ENCODE data around the gene LILRA5. TPM values are rescaled to one million over a fixed set of nuclear protein-coding genes. Genes with fewer than 3 reads are reported as not detected.
"Not testable (repeated sequence)": the region's sequence is repeated elsewhere in the genome, so short reads cannot be mapped to it uniquely, and the experiment has no call there.

The LILRA5 gene
- total RNA-seq, 1 experiment from 2014 or later, result not detected

DNA sequence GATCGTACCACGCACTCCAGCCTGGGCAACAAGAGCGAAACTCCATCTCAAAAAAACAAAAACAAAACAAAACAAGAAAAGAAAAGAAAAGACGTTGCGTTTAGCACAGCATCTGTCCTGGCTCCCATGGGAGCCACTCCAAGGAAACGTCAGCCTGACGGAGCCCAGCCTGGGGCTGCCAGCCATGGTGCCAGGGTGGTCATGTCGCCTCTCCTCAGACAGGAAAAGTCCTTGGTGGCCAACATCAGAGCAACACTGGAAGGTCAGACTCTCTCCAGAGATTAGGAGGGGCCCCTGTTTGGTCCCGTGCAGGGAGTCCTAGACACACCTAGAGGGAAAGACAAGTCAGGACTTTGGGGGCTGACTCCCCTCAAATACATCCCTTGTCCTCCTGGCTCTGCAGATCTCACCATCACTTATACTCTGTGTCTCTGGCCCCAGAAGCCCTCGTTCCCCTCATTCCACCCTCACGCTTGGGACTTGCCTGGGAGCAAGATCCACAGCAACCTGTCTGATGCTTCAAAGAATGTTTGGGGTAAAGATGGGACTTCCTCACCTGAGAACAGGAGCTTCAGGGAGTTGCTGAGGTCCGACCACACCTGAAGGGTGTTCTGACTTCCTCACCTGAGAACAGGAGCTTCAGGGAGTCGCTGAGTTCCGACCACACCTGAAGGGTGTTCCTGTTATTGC lies 16.7 kb upstream of the LILRA5 start:
- Histone ChIP-seq H4K20me1 (ENCODE audit: low read length) (no peaks in the 10 kb centered on the region), H3K9ac (ENCODE audit: low read length) (no peak overlapping the region), H3K4me2 (ENCODE audit: low read length) (no peak overlapping the region), H3K27ac (ENCODE audit: low read length) (no peak overlapping the region), H2AFZ (ENCODE audit: low read length) (no peak overlapping the region), H3K4me1 (ENCODE audit: insufficient read depth, low read length) (no peaks in the 10 kb centered on the region), H3K4me3 (ENCODE audit: low read length) (no peak overlapping the region), H3K9me2 (replicated peaks; ENCODE audit: low read length) (no peaks in the 10 kb centered on the region), H3K9me3 (ENCODE audit: low read length) (no peaks in the 10 kb centered on the region), H3K27me3 (ENCODE audit: low read length) (peaks cover 22% of the 10 kb centered on the region), H3F3A (ENCODE audit: low read length, unreplicated experiment) (no peaks in the 10 kb centered on the region), H3K79me2 (ENCODE audit: low read length) (no peaks in the 10 kb centered on the region), H3K36me3 (ENCODE audit: low read depth, low read length) (no peaks in the 10 kb centered on the region)
- CTCF ChIA-PET, result no interaction called here
- intact Hi-C loops (cut with micrococcal nuclease), result no loop called here
- DNase-seq (no peak), ATAC-seq (no peak)
- BruUV-seq (replicated peaks), result no TSS peak
- TF ChIP-seq EZH2 (IDR thresholded peaks at IDR 0.05; ENCODE audit: low read length, unreplicated experiment) (no peak), EZH2phosphoT487 (IDR thresholded peaks at IDR 0.05; ENCODE audit: borderline replicate concordance, low read length) (no peak)
- TF ChIP-seq, protein P1, sequence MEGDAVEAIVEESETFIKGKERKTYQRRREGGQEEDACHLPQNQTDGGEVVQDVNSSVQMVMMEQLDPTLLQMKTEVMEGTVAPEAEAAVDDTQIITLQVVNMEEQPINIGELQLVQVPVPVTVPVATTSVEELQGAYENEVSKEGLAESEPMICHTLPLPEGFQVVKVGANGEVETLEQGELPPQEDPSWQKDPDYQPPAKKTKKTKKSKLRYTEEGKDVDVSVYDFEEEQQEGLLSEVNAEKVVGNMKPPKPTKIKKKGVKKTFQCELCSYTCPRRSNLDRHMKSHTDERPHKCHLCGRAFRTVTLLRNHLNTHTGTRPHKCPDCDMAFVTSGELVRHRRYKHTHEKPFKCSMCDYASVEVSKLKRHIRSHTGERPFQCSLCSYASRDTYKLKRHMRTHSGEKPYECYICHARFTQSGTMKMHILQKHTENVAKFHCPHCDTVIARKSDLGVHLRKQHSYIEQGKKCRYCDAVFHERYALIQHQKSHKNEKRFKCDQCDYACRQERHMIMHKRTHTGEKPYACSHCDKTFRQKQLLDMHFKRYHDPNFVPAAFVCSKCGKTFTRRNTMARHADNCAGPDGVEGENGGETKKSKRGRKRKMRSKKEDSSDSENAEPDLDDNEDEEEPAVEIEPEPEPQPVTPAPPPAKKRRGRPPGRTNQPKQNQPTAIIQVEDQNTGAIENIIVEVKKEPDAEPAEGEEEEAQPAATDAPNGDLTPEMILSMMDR (conservative IDR thresholded peaks at IDR 0.05; ENCODE audit: low read depth, low read length), result no peak
- POLR2A ChIA-PET (ENCODE audit: unreplicated experiment), result no interaction called here

DNA sequence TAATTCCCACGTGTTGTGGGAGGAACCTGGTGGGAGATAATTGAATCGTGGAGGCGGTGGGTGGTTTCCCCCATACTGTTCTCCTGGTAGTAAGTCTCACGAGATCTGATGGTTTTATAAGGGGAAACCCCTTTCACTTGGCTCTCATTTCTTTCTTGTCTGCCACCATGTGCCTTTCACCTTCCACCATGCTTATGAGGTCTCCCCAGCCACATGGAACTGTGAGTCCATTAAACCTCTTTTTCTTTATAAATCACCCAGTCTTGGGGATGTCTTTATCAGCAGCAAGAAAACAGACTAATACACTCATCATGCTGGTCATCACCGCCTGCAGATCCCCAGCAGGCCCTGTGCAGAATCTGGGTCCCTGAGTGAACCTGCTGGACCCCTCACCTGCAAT lies 15.8 kb upstream of the LILRA5 start:
- intact Hi-C loops (cut with micrococcal nuclease); POLR2A ChIA-PET (ENCODE audit: unreplicated experiment); H3K4me1 ChIP-seq (ENCODE audit: insufficient read depth, low read length); H3K9ac ChIP-seq (ENCODE audit: low read length); H3F3A ChIP-seq (ENCODE audit: low read length, unreplicated experiment); H3K4me2 ChIP-seq (ENCODE audit: low read length); H3K79me2 ChIP-seq (ENCODE audit: low read length); H3K9me2 ChIP-seq (replicated peaks; ENCODE audit: low read length); ATAC-seq; DNase-seq; H3K27ac ChIP-seq (ENCODE audit: low read length); H4K20me1 ChIP-seq (ENCODE audit: low read length); H3K36me3 ChIP-seq (ENCODE audit: low read depth, low read length); BruUV-seq (replicated peaks); H3K9me3 ChIP-seq (ENCODE audit: low read length); H3K4me3 ChIP-seq (ENCODE audit: low read length); CTCF ChIA-PET; H2AFZ ChIP-seq (ENCODE audit: low read length): not testable (repeated sequence)
- peaks cover 19% of the 10 kb centered on the region for H3K27me3 ChIP-seq (ENCODE audit: low read length)

DNA sequence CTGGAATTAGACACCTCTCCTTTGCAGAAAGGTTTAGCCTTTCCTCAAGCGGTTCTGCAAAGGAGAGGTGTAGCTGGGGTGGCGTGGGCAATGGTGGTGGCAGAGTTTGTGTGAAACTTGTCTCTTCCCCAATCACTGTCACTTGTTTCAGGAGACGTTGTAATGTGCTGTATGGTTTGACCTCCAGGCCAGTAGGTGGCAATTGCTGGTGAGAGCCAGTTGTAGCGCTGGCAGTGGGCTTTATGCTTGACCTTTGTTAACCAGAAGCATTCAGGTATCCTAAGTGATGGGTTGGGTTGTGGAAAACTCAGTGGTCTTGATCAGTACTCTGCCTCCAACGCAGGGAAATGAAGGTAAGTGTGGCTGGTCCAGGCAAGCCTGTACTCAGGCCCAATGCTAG lies 12.7 kb upstream of the LILRA5 start:
- no peaks in the 10 kb centered on the region for H3K4me1 ChIP-seq (ENCODE audit: insufficient read depth, low read length)
- H3K9me3 ChIP-seq (ENCODE audit: low read length), result no peaks in the 10 kb centered on the region
- no peak overlapping the region for H3K4me3 ChIP-seq (ENCODE audit: low read length)
- H3K79me2 ChIP-seq (ENCODE audit: low read length), result no peaks in the 10 kb centered on the region
- no peaks in the 10 kb centered on the region for H3K36me3 ChIP-seq (ENCODE audit: low read depth, low read length)
- no peaks in the 10 kb centered on the region for H4K20me1 ChIP-seq (ENCODE audit: low read length)
- intact Hi-C loops (cut with micrococcal nuclease), result no loop called here
- ATAC-seq (no peak), DNase-seq (no peak)
- no peak for TF ChIP-seq EZH2phosphoT487 (IDR thresholded peaks at IDR 0.05; ENCODE audit: borderline replicate concordance, low read length)
- TF ChIP-seq, protein P1 (conservative IDR thresholded peaks at IDR 0.05; ENCODE audit: low read depth, low read length), result no peak
- no peak for TF ChIP-seq EZH2 (IDR thresholded peaks at IDR 0.05; ENCODE audit: low read length, unreplicated experiment)
- no peaks in the 10 kb centered on the region for H3K9me2 ChIP-seq (replicated peaks; ENCODE audit: low read length)
- no TSS peak for BruUV-seq (replicated peaks)
- H3K4me2 ChIP-seq (ENCODE audit: low read length), result no peak overlapping the region
- POLR2A ChIA-PET (ENCODE audit: unreplicated experiment), result no interaction called here
- no peak overlapping the region for H3K9ac ChIP-seq (ENCODE audit: low read length)
- H3K27ac ChIP-seq (ENCODE audit: low read length), result no peak overlapping the region
- H3K27me3 ChIP-seq (ENCODE audit: low read length), result peaks cover 17% of the 10 kb centered on the region
- H3F3A ChIP-seq (ENCODE audit: low read length, unreplicated experiment), result no peaks in the 10 kb centered on the region
- CTCF ChIA-PET, result no interaction called here
- no peak overlapping the region for H2AFZ ChIP-seq (ENCODE audit: low read length)
